GM23338 (cell line): ENCODE measurements around the gene MICALL2. TPM values are rescaled to one million over a fixed set of nuclear protein-coding genes. Genes with fewer than 3 reads are reported as not detected.
A peak's percentile ranks its signal among the peaks of the same experiment; 100 is the strongest.

ENCODE experiments used
- ATAC-seq: fragments of 200-7000 bp; cut with Tn5 transposase; 3 replicates; pipeline ENCODE4 v1.9.1; 2020
- DNase-seq: peaks from one replicate; pipeline ENCODE4 v3.0.0-alpha.2; 2015; ENCODE audit warnings: low spot score
- H2AFZ ChIP-seq: fragments of 200-600 bp; sonication (generic); 2 replicates; pipeline ENCODE4 v1.8.0; 2016; ENCODE audit warnings: antibody characterized with exemption, mild to moderate bottlenecking, moderate library complexity
- H3F3A ChIP-seq: fragments of 200-600 bp; sonication (generic); replicated peaks from 2 replicates; pipeline ENCODE4 v1.8.0; 2017; ENCODE audit warnings: antibody characterized with exemption, mixed run types, low read depth
- H3K27ac ChIP-seq: fragments of 200-600 bp; sonication (generic); 2 replicates; pipeline ENCODE4 v1.6.1; 2016; ENCODE audit warnings: low read depth
- H3K27me3 ChIP-seq: fragments of 200-600 bp; sonication (generic); 2 replicates; pipeline ENCODE4 v1.8.0; 2016; ENCODE audit warnings: mild to moderate bottlenecking, mixed run types, moderate library complexity; ENCODE audit not compliant: insufficient read depth
- H3K36me3 ChIP-seq: fragments of 200-600 bp; sonication (generic); 2 replicates; pipeline ENCODE4 v1.8.0; 2016; ENCODE audit warnings: mild to moderate bottlenecking; ENCODE audit not compliant: insufficient read depth
- H3K4me1 ChIP-seq: fragments of 200-600 bp; sonication (generic); 2 replicates; pipeline ENCODE4 v1.8.0; 2016; ENCODE audit warnings: mild to moderate bottlenecking, moderate library complexity; ENCODE audit not compliant: insufficient read depth
- H3K4me2 ChIP-seq: fragments of 200-600 bp; sonication (generic); 2 replicates; pipeline ENCODE4 v1.7.1; 2017; ENCODE audit warnings: mixed run types
- H3K4me3 ChIP-seq: fragments of 200-600 bp; sonication (generic); 2 replicates; pipeline ENCODE4 v1.6.1; 2016; ENCODE audit warnings: mixed run types
- H3K79me2 ChIP-seq: fragments of 200-600 bp; sonication (generic); replicated peaks from 2 replicates; pipeline ENCODE4 v1.8.0; 2017; ENCODE audit warnings: mild to moderate bottlenecking; ENCODE audit not compliant: insufficient read depth
- H3K9me2 ChIP-seq: fragments of 200-600 bp; sonication (generic); 2 replicates; pipeline ENCODE4 v1.8.0; 2017; ENCODE audit not compliant: insufficient read depth
- H4K20me1 ChIP-seq: fragments of 200-600 bp; sonication (generic); replicated peaks from 2 replicates; pipeline ENCODE4 v1.8.0; 2017; ENCODE audit warnings: mild to moderate bottlenecking; ENCODE audit not compliant: insufficient read depth
- H3K27ac Mint-ChIP-seq: 2 replicates; pipeline ENCODE4 v1.8.0; 2020; ENCODE audit warnings: inconsistent platforms, mild to moderate bottlenecking, moderate library complexity, mixed read lengths
- H3K27me3 Mint-ChIP-seq: 3 replicates; pipeline ENCODE4 v1.8.0; 2022; ENCODE audit warnings: low read depth, mild to moderate bottlenecking, moderate library complexity, mixed read lengths, inconsistent platforms; ENCODE audit not compliant: insufficient read depth, poor library complexity
- H3K36me3 Mint-ChIP-seq: 3 replicates; pipeline ENCODE4 v1.8.0; 2021; ENCODE audit warnings: low read depth, mild to moderate bottlenecking, inconsistent platforms, moderate library complexity, mixed read lengths
- H3K4me1 Mint-ChIP-seq: 3 replicates; pipeline ENCODE4 v1.8.0; 2020; ENCODE audit warnings: mild to moderate bottlenecking, inconsistent platforms, mixed read lengths
- H3K4me3 Mint-ChIP-seq: 3 replicates; pipeline ENCODE4 v1.8.0; 2021; ENCODE audit warnings: moderate library complexity, mild to moderate bottlenecking, inconsistent platforms, mixed read lengths
- H3K9me3 Mint-ChIP-seq: 3 replicates; pipeline ENCODE4 v1.8.0; 2020; ENCODE audit warnings: moderate library complexity, mild to moderate bottlenecking, inconsistent platforms, mixed read lengths
- CREB1 ChIP-seq: fragments of 250-450 bp; sonication (Bioruptor Pico); IDR thresholded peaks from 2 replicates; pipeline ENCODE4 v1.5.0; 2020; ENCODE audit warnings: low read depth, mild to moderate bottlenecking, moderate library complexity
- EZH2 ChIP-seq: fragments of 200-600 bp; sonication (generic); IDR thresholded peaks from one replicate; pipeline ENCODE4 v1.8.0; 2017; ENCODE audit warnings: antibody characterized with exemption, mild to moderate bottlenecking, low read depth; ENCODE audit not compliant: unreplicated experiment
- JUNB ChIP-seq: IDR thresholded peaks from one replicate; pipeline ENCODE4 v1.6.1; 2016; ENCODE audit warnings: antibody characterized with exemption; ENCODE audit not compliant: unreplicated experiment
- NANOG ChIP-seq: IDR thresholded peaks from 2 replicates; pipeline ENCODE4 v1.6.1; 2016; ENCODE audit warnings: antibody characterized with exemption, borderline replicate concordance
- POLR2AphosphoS5 ChIP-seq: IDR thresholded peaks from 2 replicates; pipeline ENCODE4 v1.6.1; 2016; ENCODE audit warnings: antibody characterized with exemption, low read depth
- STAT1 ChIP-seq: IDR thresholded peaks from one replicate; pipeline ENCODE4 v1.6.1; 2016; ENCODE audit warnings: antibody characterized with exemption; ENCODE audit not compliant: unreplicated experiment
- ZNF114 ChIP-seq: fragments of 250-450 bp; sonication (Bioruptor Pico); IDR thresholded peaks from 2 replicates; pipeline ENCODE4 v1.5.0; 2020; ENCODE audit warnings: mild to moderate bottlenecking, moderate library complexity
- ZNF331 ChIP-seq: fragments of 250-450 bp; sonication (Bioruptor Pico); IDR thresholded peaks from 2 replicates; pipeline ENCODE4 v1.5.0; 2020; ENCODE audit warnings: low read depth, mild to moderate bottlenecking, moderate library complexity
- polyA plus RNA-seq: library from polyadenylated mRNA; unstranded; fragments of >200 nt; fragmentation: Nextera tagmentation; extraction: Ambion mirVana; gene quantifications from 2 replicates; pipeline ENCODE4 v1.2.1, GENCODE V29; 2016
- total RNA-seq: library from RNA; depleted of rRNA; stranded (reverse); fragments of >200 nt; shearing (Covaris generic); gene quantifications from 2 replicates; pipeline ENCODE4 v1.2.3, GENCODE V29; 2014
- TF ChIP-seq, protein P1 (sequence below): IDR thresholded peaks from 2 replicates; pipeline ENCODE4 v1.6.1; 2016; ENCODE audit warnings: antibody characterized with exemption
- TF ChIP-seq, protein P2 (sequence below), 2 experiments: fragments of 200-600 bp in 1 of 2; sonication (generic) in 1 of 2; conservative IDR thresholded peaks; 2 replicates each; pipeline versions ENCODE4 v1.5.1 to v1.6.1; 2016 to 2017; ENCODE audit warnings: antibody characterized with exemption in 2 of 2, low read depth in 2 of 2, mild to moderate bottlenecking in 2 of 2, moderate library complexity in 1 of 2
- TF ChIP-seq, protein P3 (sequence below): IDR thresholded peaks from one replicate; pipeline ENCODE4 v1.6.1; 2018; ENCODE audit warnings: antibody characterized with exemption; ENCODE audit not compliant: unreplicated experiment

Gene MICALL2
- total and polyA plus RNA-seq, 2 experiments from 2014 or later = 7.0 to 13.0 TPM

DNA sequence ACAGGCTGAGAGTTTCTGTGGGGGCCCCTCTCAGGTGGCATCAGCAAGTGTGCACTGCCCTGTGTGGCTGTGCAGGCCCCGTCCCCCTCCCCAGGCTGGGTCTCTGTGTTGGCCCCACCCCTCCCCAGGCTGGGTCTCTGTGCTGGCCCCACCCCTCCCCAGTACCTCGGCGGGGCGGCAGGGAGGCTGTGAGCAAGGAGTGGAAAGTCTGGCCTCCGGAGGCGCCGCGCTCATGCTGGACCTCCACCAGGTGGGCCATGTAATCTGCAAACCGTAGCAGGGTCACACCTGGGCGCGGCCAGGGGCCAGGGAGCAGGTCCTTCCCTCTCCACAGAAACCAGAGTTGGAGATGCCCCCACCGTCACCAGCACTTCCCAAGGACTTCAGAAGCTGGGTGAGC is 21.4 kb upstream of the MICALL2 start:
- no peaks in the 10 kb centered on the region for H3K9me2 ChIP-seq
- ATAC-seq (peak; percentile 19; the same call in 2 of the 3 replicates), DNase-seq (no peak)
- no peaks in the 10 kb centered on the region for H3F3A ChIP-seq
- H3K4me3 ChIP-seq = no peak overlapping the region
- Mint-ChIP-seq H3K9me3 (no peaks in the 10 kb centered on the region), H3K27ac (no peak overlapping the region), H3K4me3 (no peak overlapping the region), H3K36me3 (peaks cover 14% of the 10 kb centered on the region; the same call in 2 of the 3 replicates), H3K27me3 (peaks cover 5% of the 10 kb centered on the region), H3K4me1 (no peaks in the 10 kb centered on the region)
- TF ChIP-seq, protein P1, sequence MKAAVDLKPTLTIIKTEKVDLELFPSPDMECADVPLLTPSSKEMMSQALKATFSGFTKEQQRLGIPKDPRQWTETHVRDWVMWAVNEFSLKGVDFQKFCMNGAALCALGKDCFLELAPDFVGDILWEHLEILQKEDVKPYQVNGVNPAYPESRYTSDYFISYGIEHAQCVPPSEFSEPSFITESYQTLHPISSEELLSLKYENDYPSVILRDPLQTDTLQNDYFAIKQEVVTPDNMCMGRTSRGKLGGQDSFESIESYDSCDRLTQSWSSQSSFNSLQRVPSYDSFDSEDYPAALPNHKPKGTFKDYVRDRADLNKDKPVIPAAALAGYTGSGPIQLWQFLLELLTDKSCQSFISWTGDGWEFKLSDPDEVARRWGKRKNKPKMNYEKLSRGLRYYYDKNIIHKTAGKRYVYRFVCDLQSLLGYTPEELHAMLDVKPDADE = no peak
- TF ChIP-seq, protein P2, sequence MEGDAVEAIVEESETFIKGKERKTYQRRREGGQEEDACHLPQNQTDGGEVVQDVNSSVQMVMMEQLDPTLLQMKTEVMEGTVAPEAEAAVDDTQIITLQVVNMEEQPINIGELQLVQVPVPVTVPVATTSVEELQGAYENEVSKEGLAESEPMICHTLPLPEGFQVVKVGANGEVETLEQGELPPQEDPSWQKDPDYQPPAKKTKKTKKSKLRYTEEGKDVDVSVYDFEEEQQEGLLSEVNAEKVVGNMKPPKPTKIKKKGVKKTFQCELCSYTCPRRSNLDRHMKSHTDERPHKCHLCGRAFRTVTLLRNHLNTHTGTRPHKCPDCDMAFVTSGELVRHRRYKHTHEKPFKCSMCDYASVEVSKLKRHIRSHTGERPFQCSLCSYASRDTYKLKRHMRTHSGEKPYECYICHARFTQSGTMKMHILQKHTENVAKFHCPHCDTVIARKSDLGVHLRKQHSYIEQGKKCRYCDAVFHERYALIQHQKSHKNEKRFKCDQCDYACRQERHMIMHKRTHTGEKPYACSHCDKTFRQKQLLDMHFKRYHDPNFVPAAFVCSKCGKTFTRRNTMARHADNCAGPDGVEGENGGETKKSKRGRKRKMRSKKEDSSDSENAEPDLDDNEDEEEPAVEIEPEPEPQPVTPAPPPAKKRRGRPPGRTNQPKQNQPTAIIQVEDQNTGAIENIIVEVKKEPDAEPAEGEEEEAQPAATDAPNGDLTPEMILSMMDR (conservative IDR thresholded peaks at IDR 0.05; ENCODE audit: low read depth in 2 of 2) = 0 out of 4 replicates have a peak, but pooled peaks of 1 of the 2 experiments have one; percentile 1
- H3K36me3 ChIP-seq = no peaks in the 10 kb centered on the region
- no peak overlapping the region for H2AFZ ChIP-seq
- no peak overlapping the region for H3K4me2 ChIP-seq
- no peak overlapping the region for H3K27ac ChIP-seq
- no peaks in the 10 kb centered on the region for H3K79me2 ChIP-seq
- H3K27me3 ChIP-seq = no peaks in the 10 kb centered on the region
- no peaks in the 10 kb centered on the region for H3K4me1 ChIP-seq
- H4K20me1 ChIP-seq = no peaks in the 10 kb centered on the region; the same call in 1 of the 2 replicates

DNA sequence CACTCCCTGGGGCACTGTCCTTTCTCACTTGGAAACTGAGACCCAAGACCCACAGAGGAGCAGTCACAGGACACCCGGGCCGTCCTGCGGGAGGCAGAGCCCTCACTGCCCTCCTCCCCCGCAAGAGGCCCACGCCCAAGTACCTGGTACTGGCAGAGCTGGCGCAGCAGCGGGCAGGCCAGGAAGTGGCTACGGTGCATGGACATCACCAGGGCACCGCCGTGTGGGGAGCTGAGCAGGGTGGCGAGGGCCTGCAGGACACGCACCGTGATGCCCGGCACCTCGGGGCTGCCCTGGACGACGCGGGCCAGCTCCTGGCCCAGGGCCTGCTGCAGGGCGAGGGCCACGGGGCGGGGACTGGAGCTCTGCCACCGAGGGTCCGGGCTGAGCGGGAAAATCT is 20.0 kb upstream of the MICALL2 start:
- no peaks in the 10 kb centered on the region for H3K9me3 Mint-ChIP-seq
- H3K4me1 ChIP-seq = no peaks in the 10 kb centered on the region
- no peak overlapping the region for H3K4me3 ChIP-seq
- H2AFZ ChIP-seq = no peak overlapping the region
- no peaks in the 10 kb centered on the region for H3K79me2 ChIP-seq
- DNase-seq (no peak), ATAC-seq (no peak)
- no peaks in the 10 kb centered on the region for H3K4me1 Mint-ChIP-seq
- no peak overlapping the region for H3K4me3 Mint-ChIP-seq
- H3K27me3 Mint-ChIP-seq = peaks cover 7% of the 10 kb centered on the region
- no peak overlapping the region for H3K27ac Mint-ChIP-seq
- H4K20me1 ChIP-seq = no peaks in the 10 kb centered on the region; the same call in 1 of the 2 replicates
- no peaks in the 10 kb centered on the region for H3K36me3 ChIP-seq
- no peak for TF ChIP-seq JUNB
- TF ChIP-seq STAT1 = no peak
- no peak for TF ChIP-seq NANOG
- TF ChIP-seq, protein P1 = no peak
- TF ChIP-seq EZH2 = no peak
- TF ChIP-seq CREB1 (CRISPR knock-in tag) = no peak
- no peak for TF ChIP-seq POLR2AphosphoS5
- TF ChIP-seq, protein P3, sequence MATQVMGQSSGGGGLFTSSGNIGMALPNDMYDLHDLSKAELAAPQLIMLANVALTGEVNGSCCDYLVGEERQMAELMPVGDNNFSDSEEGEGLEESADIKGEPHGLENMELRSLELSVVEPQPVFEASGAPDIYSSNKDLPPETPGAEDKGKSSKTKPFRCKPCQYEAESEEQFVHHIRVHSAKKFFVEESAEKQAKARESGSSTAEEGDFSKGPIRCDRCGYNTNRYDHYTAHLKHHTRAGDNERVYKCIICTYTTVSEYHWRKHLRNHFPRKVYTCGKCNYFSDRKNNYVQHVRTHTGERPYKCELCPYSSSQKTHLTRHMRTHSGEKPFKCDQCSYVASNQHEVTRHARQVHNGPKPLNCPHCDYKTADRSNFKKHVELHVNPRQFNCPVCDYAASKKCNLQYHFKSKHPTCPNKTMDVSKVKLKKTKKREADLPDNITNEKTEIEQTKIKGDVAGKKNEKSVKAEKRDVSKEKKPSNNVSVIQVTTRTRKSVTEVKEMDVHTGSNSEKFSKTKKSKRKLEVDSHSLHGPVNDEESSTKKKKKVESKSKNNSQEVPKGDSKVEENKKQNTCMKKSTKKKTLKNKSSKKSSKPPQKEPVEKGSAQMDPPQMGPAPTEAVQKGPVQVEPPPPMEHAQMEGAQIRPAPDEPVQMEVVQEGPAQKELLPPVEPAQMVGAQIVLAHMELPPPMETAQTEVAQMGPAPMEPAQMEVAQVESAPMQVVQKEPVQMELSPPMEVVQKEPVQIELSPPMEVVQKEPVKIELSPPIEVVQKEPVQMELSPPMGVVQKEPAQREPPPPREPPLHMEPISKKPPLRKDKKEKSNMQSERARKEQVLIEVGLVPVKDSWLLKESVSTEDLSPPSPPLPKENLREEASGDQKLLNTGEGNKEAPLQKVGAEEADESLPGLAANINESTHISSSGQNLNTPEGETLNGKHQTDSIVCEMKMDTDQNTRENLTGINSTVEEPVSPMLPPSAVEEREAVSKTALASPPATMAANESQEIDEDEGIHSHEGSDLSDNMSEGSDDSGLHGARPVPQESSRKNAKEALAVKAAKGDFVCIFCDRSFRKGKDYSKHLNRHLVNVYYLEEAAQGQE = no peak
- no peak for TF ChIP-seq ZNF331 (CRISPR knock-in tag)
- TF ChIP-seq ZNF114 (CRISPR knock-in tag) = no peak
- H3K4me2 ChIP-seq = no peak overlapping the region
- no peak overlapping the region for H3K27ac ChIP-seq
- H3K27me3 ChIP-seq = no peaks in the 10 kb centered on the region
- H3K9me2 ChIP-seq = no peaks in the 10 kb centered on the region
- peaks cover 13% of the 10 kb centered on the region for H3K36me3 Mint-ChIP-seq
- H3F3A ChIP-seq = 0 out of 2 replicates have a peak, but pooled peaks cover 2% of the 10 kb centered on the region
